Endodermal cell (in vitro differentiated cells): Measurements from ENCODE around the gene PLCL2. TPM values are rescaled to one million over a fixed set of nuclear protein-coding genes. Genes with fewer than 3 reads are reported as not detected.

Experiments used
- DNase-seq: peaks from one replicate; pipeline ENCODE4 v3.0.0-alpha.2; 2017
- H3K27ac ChIP-seq: 2 replicates; pipeline ENCODE4 v1.5.1; 2013; ENCODE audit warnings: mild to moderate bottlenecking, low read depth, low read length, moderate library complexity
- H3K27me3 ChIP-seq: 2 replicates; pipeline ENCODE4 v1.6.1; 2013; ENCODE audit warnings: mild to moderate bottlenecking, low read length, moderate library complexity; ENCODE audit not compliant: insufficient read depth, control insufficient read depth, poor library complexity, severe bottlenecking
- H3K36me3 ChIP-seq: 2 replicates; pipeline ENCODE4 v1.7.0; 2013; ENCODE audit warnings: mild to moderate bottlenecking, low read length, moderate library complexity; ENCODE audit not compliant: control insufficient read depth, insufficient read depth
- H3K4me1 ChIP-seq: one replicate; pipeline ENCODE4 v1.7.0; 2013; ENCODE audit warnings: low read length; ENCODE audit not compliant: control insufficient read depth, insufficient read depth
- H3K4me3 ChIP-seq: 2 replicates; pipeline ENCODE4 v1.5.1; 2013; ENCODE audit warnings: mild to moderate bottlenecking, low read length, moderate library complexity
- H3K9ac ChIP-seq: 2 replicates; pipeline ENCODE4 v1.6.1; 2013; ENCODE audit warnings: mild to moderate bottlenecking, low read length, moderate library complexity; ENCODE audit not compliant: poor library complexity, severe bottlenecking; ENCODE audit errors: extremely low read depth
- H3K9me3 ChIP-seq: 2 replicates; pipeline ENCODE4 v1.6.1; 2013; ENCODE audit warnings: mild to moderate bottlenecking, low read length, moderate library complexity; ENCODE audit not compliant: control insufficient read depth
- H3K27ac Mint-ChIP-seq: 2 replicates; pipeline ENCODE4 v1.8.0; 2020; ENCODE audit warnings: mixed read lengths
- H3K27me3 Mint-ChIP-seq: 2 replicates; pipeline ENCODE4 v1.8.0; 2021; ENCODE audit warnings: mild to moderate bottlenecking, mixed read lengths; ENCODE audit not compliant: insufficient read depth
- H3K36me3 Mint-ChIP-seq: 2 replicates; pipeline ENCODE4 v1.8.0; 2020; ENCODE audit warnings: low read depth, mixed read lengths
- H3K4me1 Mint-ChIP-seq: 2 replicates; pipeline ENCODE4 v1.8.0; 2020; ENCODE audit warnings: mixed read lengths
- H3K4me3 Mint-ChIP-seq: 2 replicates; pipeline ENCODE4 v1.8.0; 2020; ENCODE audit warnings: mild to moderate bottlenecking, moderate library complexity, mixed read lengths
- H3K9me3 Mint-ChIP-seq: 2 replicates; pipeline ENCODE4 v1.8.0; 2020; ENCODE audit warnings: mild to moderate bottlenecking, mixed read lengths
- WGBS, 2 experiments: methylation state at CpG; one replicate each; pipeline versions ENCODE4 v1.1.5 to v1.1.7; 2013; ENCODE audit warnings: missing lambda C conversion rate in 2 of 2, mixed read lengths in 1 of 2; ENCODE audit not compliant: insufficient coverage in 1 of 2, insufficient read length in 1 of 2; 5-methylcytosine and 5-hydroxymethylcytosine counted together
- total RNA-seq, 2 donors: library from RNA; stranded (reverse); fragmentation: NEBNext Ultra II Directional in 1 of 2; extraction: Animal tissue kit (Norgen Biotek cat#: 25700) in 1 of 2; gene quantifications; 2 replicates in 1 of 2; 3 replicates in 1 of 2; pipeline ENCODE4 v1.2.1, GENCODE V29; 2021
- TF ChIP-seq, protein P1 (sequence below): fragments of 200-600 bp; sonication (generic); conservative IDR thresholded peaks from 2 replicates; pipeline ENCODE4 v1.5.0; 2021; ENCODE audit warnings: antibody characterized with exemption, mild to moderate bottlenecking

The PLCL2 gene
- total RNA-seq, 2 donors from 2014 or later: 4.2 to 6.9 TPM

DNA sequence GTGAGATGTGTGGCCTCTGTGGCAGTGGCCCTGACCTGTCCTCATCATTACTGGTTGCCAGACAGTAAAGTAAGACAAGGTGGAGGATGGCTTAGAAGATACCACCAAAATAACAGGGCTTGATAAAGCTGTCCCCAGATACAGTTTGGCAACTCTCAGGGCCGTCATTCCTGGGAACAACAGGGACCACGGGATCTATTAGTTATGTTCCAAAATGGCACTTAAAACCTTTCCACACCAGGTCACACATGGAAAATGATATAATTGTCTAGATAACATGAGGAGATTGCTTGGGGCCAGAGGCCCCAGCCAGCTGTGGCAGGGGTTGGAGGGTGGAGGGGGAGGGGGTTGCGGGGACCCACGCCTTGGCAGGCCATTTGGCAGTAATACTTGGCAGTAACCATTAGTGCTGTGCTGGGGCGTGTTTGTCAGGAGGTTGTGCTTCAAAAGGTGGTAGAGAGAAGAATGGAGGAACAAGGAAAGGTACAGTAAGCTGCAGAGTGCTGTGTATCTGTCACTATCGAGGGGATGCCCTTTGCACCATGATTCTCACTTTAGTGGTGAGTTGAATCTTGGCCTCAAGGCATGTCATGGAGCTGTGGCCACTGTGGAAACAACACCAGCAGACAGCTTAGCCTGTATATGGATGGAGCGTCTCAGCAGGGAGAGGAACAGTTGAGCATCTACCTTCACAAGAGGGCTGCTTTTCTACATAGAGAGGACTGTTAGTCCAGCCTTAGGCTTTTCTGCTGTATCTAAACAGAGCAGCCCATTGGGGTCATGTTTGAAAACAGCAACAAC, 14.0 kb downstream of the PLCL2 start:
- Mint-ChIP-seq H3K4me1 (peaks cover 21% of the 10 kb centered on the region), H3K36me3 (no peaks in the 10 kb centered on the region), H3K9me3 (no peaks in the 10 kb centered on the region), H3K27me3 (peaks cover 6% of the 10 kb centered on the region), H3K27ac (no peak overlapping the region), H3K4me3 (no peak overlapping the region)
- no peak for DNase-seq
- Histone ChIP-seq H3K27me3 (no peaks in the 10 kb centered on the region), H3K9me3 (no peaks in the 10 kb centered on the region), H3K36me3 (no peaks in the 10 kb centered on the region), H3K4me3 (no peak overlapping the region), H3K27ac (no peak overlapping the region), H3K4me1 (no peaks in the 10 kb centered on the region), H3K9ac (no peak overlapping the region)
- TF ChIP-seq, protein P1, sequence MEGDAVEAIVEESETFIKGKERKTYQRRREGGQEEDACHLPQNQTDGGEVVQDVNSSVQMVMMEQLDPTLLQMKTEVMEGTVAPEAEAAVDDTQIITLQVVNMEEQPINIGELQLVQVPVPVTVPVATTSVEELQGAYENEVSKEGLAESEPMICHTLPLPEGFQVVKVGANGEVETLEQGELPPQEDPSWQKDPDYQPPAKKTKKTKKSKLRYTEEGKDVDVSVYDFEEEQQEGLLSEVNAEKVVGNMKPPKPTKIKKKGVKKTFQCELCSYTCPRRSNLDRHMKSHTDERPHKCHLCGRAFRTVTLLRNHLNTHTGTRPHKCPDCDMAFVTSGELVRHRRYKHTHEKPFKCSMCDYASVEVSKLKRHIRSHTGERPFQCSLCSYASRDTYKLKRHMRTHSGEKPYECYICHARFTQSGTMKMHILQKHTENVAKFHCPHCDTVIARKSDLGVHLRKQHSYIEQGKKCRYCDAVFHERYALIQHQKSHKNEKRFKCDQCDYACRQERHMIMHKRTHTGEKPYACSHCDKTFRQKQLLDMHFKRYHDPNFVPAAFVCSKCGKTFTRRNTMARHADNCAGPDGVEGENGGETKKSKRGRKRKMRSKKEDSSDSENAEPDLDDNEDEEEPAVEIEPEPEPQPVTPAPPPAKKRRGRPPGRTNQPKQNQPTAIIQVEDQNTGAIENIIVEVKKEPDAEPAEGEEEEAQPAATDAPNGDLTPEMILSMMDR: no peak
- 94 to 100% methylated on average over 1 to 7 of the region's 7 CpGs for WGBS, 2 experiments

GRCh38 chr3:16899919-16900318, 15.2 kb downstream of the PLCL2 start:
- Histone ChIP-seq H3K36me3 (no peaks in the 10 kb centered on the region), H3K9ac (no peak overlapping the region), H3K9me3 (no peaks in the 10 kb centered on the region), H3K27ac (no peak overlapping the region), H3K4me1 (no peaks in the 10 kb centered on the region), H3K27me3 (no peaks in the 10 kb centered on the region), H3K4me3 (no peak overlapping the region)
- DNase-seq: no peak
- Mint-ChIP-seq H3K27me3 (peaks cover 6% of the 10 kb centered on the region), H3K4me1 (peaks cover 24% of the 10 kb centered on the region), H3K4me3 (no peak overlapping the region), H3K36me3 (no peaks in the 10 kb centered on the region), H3K9me3 (no peaks in the 10 kb centered on the region), H3K27ac (no peak overlapping the region)
- WGBS, 2 experiments: 55% methylated on average over 1 of the region's 1 CpG; no CpG with 5 or more reads in 1 of the 2 experiments
- TF ChIP-seq, protein P1: no peak

GRCh38 chr3:16900779-16901440, 16.2 kb downstream of the PLCL2 start:
- H3K9ac ChIP-seq: no peak overlapping the region
- 95 to 100% methylated on average over 2 to 4 of the region's 4 CpGs for WGBS, 2 experiments
- TF ChIP-seq, protein P1: no peak
- no peaks in the 10 kb centered on the region for H3K36me3 ChIP-seq
- no peak overlapping the region for H3K27ac ChIP-seq
- peaks cover 24% of the 10 kb centered on the region for H3K4me1 Mint-ChIP-seq
- H3K4me3 Mint-ChIP-seq: no peak overlapping the region
- H3K27me3 ChIP-seq: no peaks in the 10 kb centered on the region
- H3K9me3 Mint-ChIP-seq: no peaks in the 10 kb centered on the region
- no peak for DNase-seq
- H3K4me3 ChIP-seq: no peak overlapping the region
- H3K9me3 ChIP-seq: no peaks in the 10 kb centered on the region
- H3K27me3 Mint-ChIP-seq: peaks cover 6% of the 10 kb centered on the region
- H3K36me3 Mint-ChIP-seq: no peaks in the 10 kb centered on the region
- no peaks in the 10 kb centered on the region for H3K4me1 ChIP-seq
- H3K27ac Mint-ChIP-seq: no peak overlapping the region
